ENCODE results near the gene SGK2. TPM values are rescaled to one million over a fixed set of nuclear protein-coding genes. Genes with fewer than 3 reads are reported as not detected.
"Not testable (repeated sequence)": the region's sequence is repeated elsewhere in the genome, so short reads cannot be mapped to it uniquely, and the experiment has no call there.

SGK2 gene
- total and polyA plus RNA-seq, 9 donors: 0.22 to 2.1 (median 0.75) TPM

- H3K4me1 ChIP-seq (ENCODE audit: control insufficient read depth, insufficient read depth, low read length); H3K4me3 ChIP-seq (ENCODE audit: low read length); H3K27ac ChIP-seq (ENCODE audit: low read length); H3K27me3 ChIP-seq (ENCODE audit: control insufficient read depth, insufficient read depth, low read length); DNase-seq; H3K9me3 ChIP-seq (replicated peaks; ENCODE audit: control insufficient read depth, low read depth, low read length): not testable (repeated sequence)
- WGBS (ENCODE audit: insufficient coverage): 96% methylated on average over 5 of the region's 8 CpGs
- H3K36me3 ChIP-seq (ENCODE audit: control insufficient read depth, insufficient read depth, low read length): peaks cover 34% of the 10 kb centered on the region
Observed at GRCh38 chr20:43601960-43602359, 43.1 kb downstream of the SGK2 start.

GRCh38 chr20:43603124-43603523 is 44.3 kb downstream of the SGK2 start:
- Histone ChIP-seq H3K9me3 (replicated peaks; ENCODE audit: control insufficient read depth, low read depth, low read length) (no peaks in the 10 kb centered on the region), H3K36me3 (ENCODE audit: control insufficient read depth, insufficient read depth, low read length) (peaks cover 30% of the 10 kb centered on the region), H3K27me3 (ENCODE audit: control insufficient read depth, insufficient read depth, low read length) (no peaks in the 10 kb centered on the region), H3K4me3 (ENCODE audit: low read length) (no peak overlapping the region), H3K4me1 (ENCODE audit: control insufficient read depth, insufficient read depth, low read length) (no peaks in the 10 kb centered on the region), H3K27ac (ENCODE audit: low read length) (no peak overlapping the region)
- no peak for DNase-seq
- no CpG with 5 or more reads among the region's 1 CpG for WGBS (ENCODE audit: insufficient coverage)

DNA sequence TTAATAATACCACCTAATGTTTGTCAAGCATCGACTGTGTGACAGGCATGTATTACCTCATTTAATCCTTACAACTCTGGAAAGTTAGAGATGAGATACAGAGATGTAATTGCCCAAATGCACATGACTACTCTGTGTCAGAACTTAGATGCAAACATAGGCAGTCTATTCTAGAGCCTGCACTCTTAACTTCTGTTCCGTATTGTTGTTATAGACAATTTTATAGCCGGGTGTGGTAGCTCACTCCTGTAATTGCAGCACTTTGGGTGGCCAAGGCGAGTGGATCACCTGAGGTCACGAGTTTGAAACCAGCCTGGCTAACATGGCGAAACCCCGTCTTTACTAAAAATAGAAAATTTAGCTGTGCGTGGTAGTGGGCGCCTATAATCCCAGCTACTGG is 46.9 kb downstream of the SGK2 start:
- DNase-seq: no peak
- H3K4me3 ChIP-seq (ENCODE audit: low read length): no peak overlapping the region
- H3K27ac ChIP-seq (ENCODE audit: low read length): no peak overlapping the region
- H3K36me3 ChIP-seq (ENCODE audit: control insufficient read depth, insufficient read depth, low read length): peaks cover 24% of the 10 kb centered on the region
- no peaks in the 10 kb centered on the region for H3K9me3 ChIP-seq (replicated peaks; ENCODE audit: control insufficient read depth, low read depth, low read length)
- 95% methylated on average over 7 of the region's 9 CpGs for WGBS (ENCODE audit: insufficient coverage)
- no peaks in the 10 kb centered on the region for H3K27me3 ChIP-seq (ENCODE audit: control insufficient read depth, insufficient read depth, low read length)
- H3K4me1 ChIP-seq (ENCODE audit: control insufficient read depth, insufficient read depth, low read length): no peaks in the 10 kb centered on the region

DNA sequence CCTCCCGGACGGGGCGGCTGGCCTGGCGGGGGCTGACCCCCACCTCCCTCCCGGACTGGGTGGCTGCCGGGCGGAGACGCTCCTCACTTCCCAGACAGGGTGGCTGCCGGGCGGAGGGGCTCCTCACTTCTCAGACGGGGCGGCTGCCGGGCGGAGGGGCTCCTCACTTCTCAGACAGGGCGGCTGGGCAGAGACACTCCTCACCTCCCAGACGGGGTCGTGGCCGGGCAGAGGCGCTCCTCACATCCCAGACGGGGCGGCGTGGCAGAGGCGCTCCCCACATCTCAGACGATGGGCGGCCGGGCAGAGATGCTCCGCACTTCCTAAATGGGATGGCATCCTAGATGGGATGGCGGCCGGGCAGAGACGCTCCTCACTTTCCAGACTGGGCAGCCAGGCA is 48.5 kb downstream of the SGK2 start:
- H3K27ac ChIP-seq (ENCODE audit: low read length); DNase-seq; H3K4me3 ChIP-seq (ENCODE audit: low read length); H3K9me3 ChIP-seq (replicated peaks; ENCODE audit: control insufficient read depth, low read depth, low read length); H3K4me1 ChIP-seq (ENCODE audit: control insufficient read depth, insufficient read depth, low read length); H3K27me3 ChIP-seq (ENCODE audit: control insufficient read depth, insufficient read depth, low read length): not testable (repeated sequence)
- 100% methylated on average over 6 of the region's 30 CpGs for WGBS (ENCODE audit: insufficient coverage)
- H3K36me3 ChIP-seq (ENCODE audit: control insufficient read depth, insufficient read depth, low read length): peaks cover 24% of the 10 kb centered on the region

GRCh38 chr20:43631598-43631997 is 72.8 kb downstream of the SGK2 start:
- DNase-seq: no peak
- H3K36me3 ChIP-seq (ENCODE audit: control insufficient read depth, insufficient read depth, low read length): peaks cover 39% of the 10 kb centered on the region
- 98% methylated on average over 4 of the region's 8 CpGs for WGBS (ENCODE audit: insufficient coverage)
- H3K4me1 ChIP-seq (ENCODE audit: control insufficient read depth, insufficient read depth, low read length): no peaks in the 10 kb centered on the region
- H3K9me3 ChIP-seq (replicated peaks; ENCODE audit: control insufficient read depth, low read depth, low read length): no peaks in the 10 kb centered on the region
- no peak overlapping the region for H3K4me3 ChIP-seq (ENCODE audit: low read length)
- H3K27ac ChIP-seq (ENCODE audit: low read length): no peak overlapping the region
- H3K27me3 ChIP-seq (ENCODE audit: control insufficient read depth, insufficient read depth, low read length): no peaks in the 10 kb centered on the region

Other genes starting within 250 kb of the SGK2 start
- 72.5 TPM for gene SRSF6, start 101.1 kb upstream of the SGK2 start, total RNA-seq
- 100 to 1,000 TPM; 138 to 181 (median 154) TPM for gene SRSF6, start 101.1 kb upstream of the SGK2 start, polyA plus RNA-seq (ENCODE audit: insufficient read depth in 1 of 8, insufficient read length in 8 of 8, low replicate concordance in 1 of 8)
- gene L3MBTL1, start 51.3 kb upstream of the SGK2 start, total RNA-seq: 7.3 TPM
- 10 to 100 TPM in 1 of 8 donors, 1 to 10 TPM in 7; 2.8 to 10.8 (median 7.1) TPM for gene L3MBTL1, start 51.3 kb upstream of the SGK2 start, polyA plus RNA-seq (ENCODE audit: insufficient read depth in 1 of 8, insufficient read length in 8 of 8, low replicate concordance in 1 of 8)
- 30.7 TPM for gene IFT52, start 31.9 kb downstream of the SGK2 start, total RNA-seq
- gene IFT52, start 31.9 kb downstream of the SGK2 start, polyA plus RNA-seq (ENCODE audit: insufficient read depth in 1 of 8, insufficient read length in 8 of 8, low replicate concordance in 1 of 8): 10 to 100 TPM; 24.3 to 37.0 (median 27.9) TPM
- gene MYBL2, start 108.1 kb downstream of the SGK2 start, total RNA-seq: 6.4 TPM
- gene MYBL2, start 108.1 kb downstream of the SGK2 start, polyA plus RNA-seq (ENCODE audit: insufficient read depth in 1 of 8, insufficient read length in 8 of 8, low replicate concordance in 1 of 8): 10 to 100 TPM; 14.3 to 26.9 (median 19.4) TPM
- not detected for gene GTSF1L, start 168.0 kb downstream of the SGK2 start, total RNA-seq
- gene GTSF1L, start 168.0 kb downstream of the SGK2 start, polyA plus RNA-seq (ENCODE audit: insufficient read depth in 1 of 8, insufficient read length in 8 of 8, low replicate concordance in 1 of 8): not detected

Data from muscle of leg (tissue), 11 donors.